Smooth muscle cell (in vitro differentiated cells): ENCODE results near the gene CCDC102A. TPM values are rescaled to one million over a fixed set of nuclear protein-coding genes. Genes with fewer than 3 reads are reported as not detected.
"Not testable (repeated sequence)": the region's sequence is repeated elsewhere in the genome, so short reads cannot be mapped to it uniquely, and the experiment has no call there.

Experiments used
- DNase-seq: peaks from one replicate; lab custom pipeline; 2025; ENCODE audit not compliant: unreplicated experiment; lab: John Stamatoyannopoulos, UW
- H2AFZ ChIP-seq: fragments of 200-600 bp; sonication (generic); 2 replicates; pipeline ENCODE4 v1.6.0; 2016; ENCODE audit warnings: antibody characterized with exemption, low read depth, mild to moderate bottlenecking
- H3F3A ChIP-seq: fragments of 200-600 bp; sonication (generic); 2 replicates; pipeline ENCODE4 v1.6.0; 2017; ENCODE audit warnings: antibody characterized with exemption, low read depth
- H3K27ac ChIP-seq: fragments of 200-600 bp; sonication (generic); 2 replicates; pipeline ENCODE4 v1.5.1; 2016; ENCODE audit warnings: low read depth, mild to moderate bottlenecking
- H3K27me3 ChIP-seq: fragments of 200-600 bp; sonication (generic); 2 replicates; pipeline ENCODE4 v1.6.1; 2016; ENCODE audit warnings: low read depth, mild to moderate bottlenecking
- H3K36me3 ChIP-seq: fragments of 200-600 bp; sonication (generic); 2 replicates; pipeline ENCODE4 v1.5.1; 2016; ENCODE audit warnings: low read depth
- H3K4me1 ChIP-seq: fragments of 200-600 bp; sonication (generic); 2 replicates; pipeline ENCODE4 v1.5.1; 2016; ENCODE audit warnings: low read depth
- H3K4me2 ChIP-seq: fragments of 200-600 bp; sonication (generic); 2 replicates; pipeline ENCODE4 v1.6.0; 2016; ENCODE audit warnings: mild to moderate bottlenecking
- H3K4me3 ChIP-seq: fragments of 200-600 bp; sonication (generic); 2 replicates; pipeline ENCODE4 v1.5.1; 2016; ENCODE audit warnings: mild to moderate bottlenecking
- H3K79me2 ChIP-seq: fragments of 200-600 bp; sonication (generic); 2 replicates; pipeline ENCODE4 v1.6.0; 2016; ENCODE audit warnings: low read depth, mild to moderate bottlenecking
- H3K9ac ChIP-seq: fragments of 200-600 bp; sonication (generic); 2 replicates; pipeline ENCODE4 v1.6.0; 2016; ENCODE audit warnings: low read depth
- H3K9me3 ChIP-seq: fragments of 200-600 bp; sonication (generic); replicated peaks from 2 replicates; pipeline ENCODE4 v1.5.1; 2016; ENCODE audit warnings: low read depth
- H4K20me1 ChIP-seq: fragments of 200-600 bp; sonication (generic); 2 replicates; pipeline ENCODE4 v1.6.0; 2016; ENCODE audit warnings: low read depth
- WGBS: methylation state at CpG from one replicate; pipeline ENCODE4 v1.1.7; 2016; ENCODE audit warnings: low lambda C conversion rate; 5-methylcytosine and 5-hydroxymethylcytosine counted together
- polyA plus RNA-seq: library from polyadenylated mRNA; unstranded; fragments of >200 nt; fragmentation: Nextera tagmentation; extraction: Ambion mirVana; gene quantifications from 2 replicates; pipeline ENCODE4 v1.2.1, GENCODE V29; 2016
- total RNA-seq: library from RNA; depleted of rRNA; stranded (reverse); fragments of >200 nt; gene quantifications from 2 replicates; pipeline ENCODE4 v1.2.3, GENCODE V29; 2014
- TF ChIP-seq, protein P1 (sequence below): fragments of 200-600 bp; sonication (generic); IDR thresholded peaks from 2 replicates; pipeline ENCODE4 v1.5.1; 2017; ENCODE audit warnings: borderline replicate concordance, mild to moderate bottlenecking, antibody characterized with exemption; ENCODE audit not compliant: insufficient read depth, poor library complexity, severe bottlenecking

The CCDC102A gene
- total and polyA plus RNA-seq, 2 experiments from 2014 or later: 10.8 to 25.3 TPM

DNA sequence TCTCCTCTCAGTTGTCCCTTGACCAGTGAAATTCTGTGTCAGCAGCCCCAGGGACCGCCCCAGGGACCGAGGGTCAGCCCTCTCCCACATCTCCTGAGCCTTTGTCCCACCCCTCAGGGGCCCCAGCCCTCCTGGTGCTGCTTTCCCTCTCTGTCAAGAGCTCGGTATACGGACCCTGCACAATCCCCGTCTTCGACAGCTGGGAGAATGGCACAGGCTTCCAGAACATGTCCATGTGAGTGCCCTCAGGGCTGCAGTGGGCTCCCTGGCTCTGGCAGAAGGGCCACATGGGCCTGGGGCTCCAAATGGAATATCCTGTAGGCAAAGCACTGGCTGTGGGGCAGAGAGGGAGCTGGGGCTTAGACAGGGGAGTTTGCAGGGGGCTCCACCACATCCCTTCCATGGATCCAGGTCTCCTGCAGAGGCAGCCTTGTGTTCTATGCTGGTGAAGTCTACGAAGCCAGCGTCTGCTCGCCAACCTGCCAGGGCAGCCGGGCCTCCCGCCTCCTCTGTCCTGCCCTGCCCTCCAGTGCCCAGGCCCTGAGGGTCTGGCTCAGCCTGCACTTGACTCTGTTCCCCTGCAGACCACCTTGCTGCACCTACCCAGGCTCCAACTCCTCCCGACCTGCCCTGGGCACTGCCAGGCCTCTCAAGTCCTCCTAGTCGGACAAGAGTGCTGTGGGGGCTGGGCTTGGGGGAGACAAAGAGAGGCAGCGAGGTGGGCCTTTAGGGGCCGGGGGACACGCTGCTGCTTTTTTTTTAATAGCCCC lies 34.1 kb upstream of the CCDC102A start:
- Histone ChIP-seq H3K27me3 (no peaks in the 10 kb centered on the region), H3K4me1 (no peaks in the 10 kb centered on the region), H3K9ac (no peak overlapping the region), H3F3A (no peaks in the 10 kb centered on the region), H3K79me2 (no peaks in the 10 kb centered on the region), H3K4me3 (no peak overlapping the region), H4K20me1 (no peaks in the 10 kb centered on the region), H3K36me3 (no peaks in the 10 kb centered on the region), H3K27ac (no peak overlapping the region), H3K4me2 (no peak overlapping the region), H2AFZ (no peak overlapping the region), H3K9me3 (no peaks in the 10 kb centered on the region)
- TF ChIP-seq, protein P1, sequence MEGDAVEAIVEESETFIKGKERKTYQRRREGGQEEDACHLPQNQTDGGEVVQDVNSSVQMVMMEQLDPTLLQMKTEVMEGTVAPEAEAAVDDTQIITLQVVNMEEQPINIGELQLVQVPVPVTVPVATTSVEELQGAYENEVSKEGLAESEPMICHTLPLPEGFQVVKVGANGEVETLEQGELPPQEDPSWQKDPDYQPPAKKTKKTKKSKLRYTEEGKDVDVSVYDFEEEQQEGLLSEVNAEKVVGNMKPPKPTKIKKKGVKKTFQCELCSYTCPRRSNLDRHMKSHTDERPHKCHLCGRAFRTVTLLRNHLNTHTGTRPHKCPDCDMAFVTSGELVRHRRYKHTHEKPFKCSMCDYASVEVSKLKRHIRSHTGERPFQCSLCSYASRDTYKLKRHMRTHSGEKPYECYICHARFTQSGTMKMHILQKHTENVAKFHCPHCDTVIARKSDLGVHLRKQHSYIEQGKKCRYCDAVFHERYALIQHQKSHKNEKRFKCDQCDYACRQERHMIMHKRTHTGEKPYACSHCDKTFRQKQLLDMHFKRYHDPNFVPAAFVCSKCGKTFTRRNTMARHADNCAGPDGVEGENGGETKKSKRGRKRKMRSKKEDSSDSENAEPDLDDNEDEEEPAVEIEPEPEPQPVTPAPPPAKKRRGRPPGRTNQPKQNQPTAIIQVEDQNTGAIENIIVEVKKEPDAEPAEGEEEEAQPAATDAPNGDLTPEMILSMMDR: no peak
- WGBS: 94% methylated on average over 16 of the region's 16 CpGs
- DNase-seq: no peak

DNA sequence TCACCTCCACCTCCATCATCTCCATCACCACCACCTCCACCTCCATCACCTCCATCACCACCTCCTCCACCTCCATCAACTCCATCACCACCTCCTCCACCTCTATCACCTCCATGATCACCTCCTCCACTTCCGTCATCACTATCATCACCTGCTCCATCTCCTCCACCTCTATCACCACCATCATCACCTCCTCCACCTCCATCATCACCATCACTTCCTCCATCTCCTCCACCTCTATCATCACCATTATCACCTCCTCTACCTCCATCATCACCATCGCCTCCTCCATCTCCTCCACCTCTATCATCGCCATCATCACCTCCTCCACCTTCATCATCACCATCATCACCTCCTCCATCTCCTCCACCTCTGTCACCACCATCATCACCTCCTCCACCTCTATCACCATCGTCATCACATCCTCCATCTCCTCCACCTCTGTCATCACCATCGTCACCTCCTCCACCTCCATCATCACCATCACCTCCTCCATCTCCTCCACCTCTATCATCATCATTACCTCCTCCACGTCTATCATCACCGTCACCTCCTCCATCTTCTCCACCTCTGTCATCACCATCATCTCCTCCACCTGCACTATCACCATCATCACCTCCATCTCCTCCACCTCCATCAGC lies 33.1 kb upstream of the CCDC102A start:
- Histone ChIP-seq H3K9ac (no peak overlapping the region), H3K4me3 (no peak overlapping the region), H2AFZ (no peak overlapping the region), H3K79me2 (no peaks in the 10 kb centered on the region), H4K20me1 (no peaks in the 10 kb centered on the region), H3K4me2 (no peak overlapping the region), H3K27ac (no peak overlapping the region), H3K27me3 (no peaks in the 10 kb centered on the region), H3K36me3 (no peaks in the 10 kb centered on the region), H3K4me1 (no peaks in the 10 kb centered on the region), H3F3A (no peaks in the 10 kb centered on the region), H3K9me3 (no peaks in the 10 kb centered on the region)
- no peak for DNase-seq
- 95% methylated on average over 7 of the region's 7 CpGs for WGBS
- TF ChIP-seq, protein P1: no peak

DNA sequence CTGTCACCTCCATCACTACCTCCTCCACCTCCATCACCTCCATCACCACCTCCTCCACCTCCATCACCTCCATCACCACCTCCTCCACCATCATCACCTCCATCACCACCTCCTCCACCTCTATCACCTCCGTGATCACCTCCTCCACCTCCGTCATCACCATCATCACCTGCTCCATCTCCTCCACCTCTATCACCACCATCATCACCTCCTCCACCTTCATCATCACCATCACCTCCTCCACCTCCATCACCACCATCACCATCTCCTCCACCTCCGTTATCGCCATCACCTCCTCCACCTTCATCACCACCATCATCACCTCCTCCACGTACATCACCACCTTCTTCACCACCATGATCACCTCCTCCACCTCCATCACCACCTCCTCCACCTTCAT lies 32.4 kb upstream of the CCDC102A start:
- 94% methylated on average over 5 of the region's 5 CpGs for WGBS
- not testable (repeated sequence) for H3K4me3 ChIP-seq, H3K27me3 ChIP-seq, DNase-seq, H3K4me1 ChIP-seq, H3K79me2 ChIP-seq, H3K9me3 ChIP-seq, H3F3A ChIP-seq, H3K9ac ChIP-seq, H3K27ac ChIP-seq, H2AFZ ChIP-seq, H4K20me1 ChIP-seq, H3K36me3 ChIP-seq, H3K4me2 ChIP-seq

DNA sequence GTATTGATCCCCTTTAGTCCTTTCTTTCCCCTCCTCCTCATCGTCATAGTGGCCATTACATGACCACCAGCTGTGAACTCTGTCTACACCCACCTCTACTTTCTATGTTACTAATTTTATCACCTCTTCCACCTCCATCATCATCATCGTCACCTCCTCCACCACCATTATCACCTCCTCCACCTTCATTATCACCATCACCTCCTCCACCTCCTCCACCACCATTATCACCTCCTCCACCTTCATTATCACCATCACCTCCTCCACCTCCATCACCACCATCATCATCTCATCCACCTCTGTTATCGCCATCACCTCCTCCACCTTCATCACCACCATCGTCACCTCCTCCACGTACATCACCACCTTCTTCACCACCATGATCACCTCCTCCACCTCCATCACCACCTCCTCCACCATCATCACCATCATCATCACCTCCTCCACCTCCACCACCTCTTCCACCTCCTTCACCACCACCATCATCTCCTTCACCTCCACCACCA lies 31.9 kb upstream of the CCDC102A start:
- H3K9ac ChIP-seq: no peak overlapping the region
- no peak overlapping the region for H2AFZ ChIP-seq
- no peaks in the 10 kb centered on the region for H3K9me3 ChIP-seq
- no peak overlapping the region for H3K27ac ChIP-seq
- DNase-seq: no peak
- no peaks in the 10 kb centered on the region for H3K4me1 ChIP-seq
- no peak overlapping the region for H3K4me3 ChIP-seq
- TF ChIP-seq, protein P1: no peak
- H3K27me3 ChIP-seq: no peaks in the 10 kb centered on the region
- H3F3A ChIP-seq: no peaks in the 10 kb centered on the region
- no peaks in the 10 kb centered on the region for H4K20me1 ChIP-seq
- H3K36me3 ChIP-seq: no peaks in the 10 kb centered on the region
- no peak overlapping the region for H3K4me2 ChIP-seq
- 100% methylated on average over 5 of the region's 5 CpGs for WGBS
- H3K79me2 ChIP-seq: no peaks in the 10 kb centered on the region
